Measurements from ENCODE around the gene OGDH.

OGDH gene

DNA sequence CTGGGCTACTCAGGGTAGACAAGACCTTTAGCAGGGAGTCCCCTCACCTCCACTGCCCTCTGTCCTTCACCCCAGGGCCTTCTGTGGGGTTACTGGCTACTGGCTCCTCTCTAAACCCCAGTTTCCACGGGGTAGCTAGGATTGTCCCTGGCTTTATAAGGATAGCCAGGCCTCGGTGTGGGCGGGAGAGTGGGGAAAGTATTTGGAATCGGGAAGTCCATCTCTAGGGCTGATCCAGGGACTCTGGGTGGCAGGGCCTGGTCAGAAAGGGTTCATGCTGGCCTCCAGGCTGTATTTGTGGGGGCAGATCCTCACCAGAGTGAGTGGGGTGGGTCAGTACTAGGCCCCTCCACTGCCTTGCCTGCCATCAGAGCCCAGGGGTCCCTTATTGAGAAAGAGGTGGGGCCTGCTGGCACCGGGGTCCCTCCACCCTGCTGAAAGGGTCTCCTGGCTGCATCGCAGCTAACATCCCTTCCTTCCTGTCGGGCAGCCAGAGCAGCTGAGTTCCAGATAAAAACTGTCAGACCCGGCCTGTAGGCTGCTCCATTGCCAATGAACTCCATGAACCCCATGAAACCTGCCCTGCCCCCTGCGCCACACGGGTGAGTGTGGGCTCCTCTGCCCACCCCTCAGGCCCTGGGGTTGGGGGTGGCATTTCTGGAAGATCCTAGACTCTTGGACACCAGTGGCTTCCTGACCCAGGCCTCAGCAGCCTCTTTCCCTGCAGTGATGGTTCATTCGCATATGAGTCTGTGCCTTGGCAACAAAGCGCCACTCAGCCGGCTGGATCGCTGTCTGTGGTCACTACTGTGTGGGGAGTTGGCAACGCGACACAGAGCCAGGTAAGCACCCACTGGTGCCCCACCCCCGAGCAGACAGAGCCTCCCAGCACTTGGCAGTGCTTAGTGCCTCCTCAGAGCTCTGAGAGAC lies 149.5 kb downstream of the OGDH start:
- FAIRE-seq (no peak), DNase-seq (ENCODE audit: insufficient read length, low spot score) (no peak)

DNA sequence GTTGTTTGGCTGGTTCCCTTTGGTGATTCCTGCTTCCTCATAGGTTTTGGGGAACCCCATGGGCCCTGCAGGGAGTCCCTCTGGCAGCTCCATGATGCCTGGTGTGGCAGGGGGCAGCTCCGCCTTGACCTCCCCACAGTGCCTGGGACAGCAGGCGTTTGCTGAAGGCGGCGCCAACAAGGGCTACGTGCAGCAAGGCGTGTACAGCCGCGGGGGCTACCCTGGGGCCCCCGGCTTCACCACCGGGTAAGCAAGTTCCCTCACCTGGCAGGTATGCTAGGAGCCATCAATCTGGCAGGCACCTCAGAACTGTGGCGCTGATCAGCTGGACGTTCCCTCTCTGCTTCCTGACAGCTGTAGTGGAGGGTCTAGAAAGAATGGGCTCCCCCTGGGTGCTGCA lies 150.5 kb downstream of the OGDH start:
- DNase-seq (ENCODE audit: insufficient read length, low spot score) (no peak), FAIRE-seq (no peak)

DNA sequence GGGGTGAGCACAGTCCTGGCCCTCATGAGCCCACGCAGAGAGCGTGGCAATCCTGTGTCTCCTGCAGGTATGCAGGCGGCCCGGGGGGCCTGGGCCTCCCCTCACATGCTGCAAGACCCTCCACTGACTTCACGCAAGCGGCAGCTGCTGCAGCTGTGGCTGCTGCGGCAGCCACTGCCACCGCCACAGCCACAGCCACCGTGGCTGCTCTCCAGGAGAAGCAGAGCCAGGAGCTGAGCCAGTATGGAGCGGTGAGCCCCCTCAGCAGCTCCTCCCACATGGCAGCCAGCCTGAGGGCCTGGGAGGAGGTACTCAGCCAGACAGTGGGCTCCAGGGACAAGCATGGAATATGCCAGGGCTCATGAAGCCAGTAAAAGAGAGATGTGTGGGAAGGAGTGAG lies 150.9 kb downstream of the OGDH start:
- DNase-seq (ENCODE audit: insufficient read length, low spot score) (no peak), FAIRE-seq (no peak)

GRCh38 chr7:44757739-44758138 lies 151.3 kb downstream of the OGDH start:
- no peak for FAIRE-seq
- DNase-seq (ENCODE audit: insufficient read length, low spot score), result no peak

All from HTR-8/SVneo (cell line).